Calu3 (cell line): Measurements from ENCODE around the gene CLN5. TPM values are rescaled to one million over a fixed set of nuclear protein-coding genes. Genes with fewer than 3 reads are reported as not detected.
A peak's percentile ranks its signal among the peaks of the same experiment; 100 is the strongest.

Experiments
- Bru-seq: library from RNA; stranded (reverse); fragments of 400-500 nt; gene quantifications from one replicate; lab custom pipeline; 2021; lab: Mats Ljungman, UMichigan
- BruChase-seq, 2 experiments: library from RNA; stranded (reverse); fragments of 400-500 nt; gene quantifications; one replicate each; lab custom pipeline; 2021; lab: Mats Ljungman, UMichigan
- BruUV-seq: library from RNA; stranded (reverse); fragments of 400-500 nt; replicated peaks from 2 replicates; lab custom pipeline; 2021; lab: Mats Ljungman, UMichigan
- CTCF ChIA-PET: fragments of 300-600 bp; sonication (Branson Sonifier 250); formaldehyde crosslinking; loops from one replicate; lab custom pipeline; 2022; ENCODE audit warnings: antibody characterized with exemption; lab: Charles Lee
- DNase-seq: peaks from one replicate; pipeline ENCODE4 v3.0.0; 2022
- H3K27ac Mint-ChIP-seq: one replicate; pipeline ENCODE4 v1.8.0; 2022; ENCODE audit warnings: mixed read lengths; ENCODE audit not compliant: unreplicated experiment
- H3K27me3 Mint-ChIP-seq: one replicate; pipeline ENCODE4 v1.8.0; 2022; ENCODE audit warnings: mixed read lengths; ENCODE audit not compliant: unreplicated experiment
- H3K36me3 Mint-ChIP-seq: one replicate; pipeline ENCODE4 v1.8.0; 2022; ENCODE audit warnings: mild to moderate bottlenecking, moderate library complexity, mixed read lengths; ENCODE audit not compliant: insufficient read depth, unreplicated experiment
- H3K4me1 Mint-ChIP-seq: one replicate; pipeline ENCODE4 v1.8.0; 2022; ENCODE audit warnings: mild to moderate bottlenecking, low read depth, mixed read lengths; ENCODE audit not compliant: unreplicated experiment
- H3K4me3 Mint-ChIP-seq: one replicate; pipeline ENCODE4 v1.8.0; 2022; ENCODE audit warnings: mild to moderate bottlenecking, low read depth, moderate library complexity, mixed read lengths; ENCODE audit not compliant: unreplicated experiment
- H3K9me3 Mint-ChIP-seq: one replicate; pipeline ENCODE4 v1.8.0; 2022; ENCODE audit warnings: low read depth, mixed read lengths; ENCODE audit not compliant: unreplicated experiment
- CTCF ChIP-seq: fragments of 200-600 bp; IDR thresholded peaks from one replicate; pipeline ENCODE4 v1.8.0; 2022; ENCODE audit warnings: antibody characterized with exemption; ENCODE audit not compliant: unreplicated experiment
- intact Hi-C: fragments of 100-400 bp; cut with micrococcal nuclease; formaldehyde crosslinking; loops from one replicate; pipeline ENCODE4 v1.10.0; 2022; ENCODE audit not compliant: unreplicated experiment
- long read RNA-seq: library from polyadenylated mRNA; stranded (forward); transcript quantifications from one replicate; pipeline ENCODE4 v2.0.0, GENCODE V29; 2022
- total RNA-seq: library from RNA; stranded (reverse); gene quantifications from 2 replicates; pipeline ENCODE4 v1.2.3, GENCODE V29; 2022

CLN5 gene
- total RNA-seq (7.3 and 10.7 TPM in 2 replicates), Bru-seq, nascent RNA (percentile 49 among the genes with signal in this experiment), BruChase-seq, experiment 1, labeled RNA remaining after a 6-hour chase (percentile 59 among the genes with signal in this experiment), BruChase-seq, experiment 2, labeled RNA remaining after a 2-hour chase (percentile 46 among the genes with signal in this experiment)
- long read RNA-seq, full-length matches to known transcripts: 11 of 13 reads
- long read RNA-seq, partial matches to known transcripts: 1 of 13 reads
- long read RNA-seq, other reads (novel, unspliced or antisense): 1 of 13 reads

- Mint-ChIP-seq H3K4me3 (peak within 1 kb of the TSS; percentile 80), H3K27me3 (no peaks in the 10 kb centered on the region), H3K27ac (peak within 1 kb of the TSS; percentile 75), H3K9me3 (no peaks in the 10 kb centered on the region), H3K36me3 (peaks cover 10% of the 10 kb centered on the region), H3K4me1 (peaks cover 7% of the 10 kb centered on the region)
- intact Hi-C loops: no loop called here
- no TSS peak for BruUV-seq
- no peak for TF ChIP-seq CTCF
- peak; percentile 75 for DNase-seq
- CTCF ChIA-PET: interaction anchor here (0.6 kb wide), 1 partner anchor 218 kb away, joined by 3 read pairs; no protein-coding TSS in a partner anchor
Measured at GRCh38 chr13:76991796-76992547, at the start of gene CLN5. TSS of gene CLN5 (plus strand) at chr13:76992081. CDS start at chr13:76992099, 18 bp downstream.

- Mint-ChIP-seq H3K9me3 (no peaks in the 10 kb centered on the region), H3K27me3 (no peaks in the 10 kb centered on the region), H3K36me3 (no peaks in the 10 kb centered on the region), H3K27ac (no peak overlapping the region), H3K4me1 (no peaks in the 10 kb centered on the region), H3K4me3 (no peak overlapping the region)
- CTCF ChIA-PET: no interaction called here
- no peak for DNase-seq
- no peak for TF ChIP-seq CTCF
- BruUV-seq: no TSS peak
- intact Hi-C loops: no loop called here
Measured at GRCh38 chr13:76942363-76942762, 49.5 kb upstream of the CLN5 start.

GRCh38 chr13:76943646-76944045, 48.2 kb upstream of the CLN5 start:
- Mint-ChIP-seq H3K4me3 (no peak overlapping the region), H3K9me3 (no peaks in the 10 kb centered on the region), H3K27ac (no peak overlapping the region), H3K4me1 (no peaks in the 10 kb centered on the region), H3K27me3 (no peaks in the 10 kb centered on the region), H3K36me3 (no peaks in the 10 kb centered on the region)
- no TSS peak for BruUV-seq
- no peak for TF ChIP-seq CTCF
- DNase-seq: no peak
- CTCF ChIA-PET: no interaction called here
- intact Hi-C loops: no loop called here

GRCh38 chr13:76944456-76944855, 47.4 kb upstream of the CLN5 start:
- no TSS peak for BruUV-seq
- intact Hi-C loops: no loop called here
- Mint-ChIP-seq H3K36me3 (no peaks in the 10 kb centered on the region), H3K9me3 (no peaks in the 10 kb centered on the region), H3K4me1 (no peaks in the 10 kb centered on the region), H3K27me3 (no peaks in the 10 kb centered on the region), H3K27ac (no peak overlapping the region), H3K4me3 (no peak overlapping the region)
- TF ChIP-seq CTCF: no peak
- CTCF ChIA-PET: no interaction called here
- DNase-seq: no peak
